22Rv1 (cell line): ENCODE results near the gene ERFE.

Source experiments
- H3K27ac ChIP-seq: fragments of 450-650 bp; 2 replicates; pipeline ENCODE4 v1.5.1; 2017
- CTCF ChIP-seq: fragments of 450-650 bp; IDR thresholded peaks from 2 replicates; pipeline ENCODE4 v1.5.1; 2017; ENCODE audit warnings: mild to moderate bottlenecking
- ZFX ChIP-seq: fragments of 450-650 bp; IDR thresholded peaks from 2 replicates; pipeline ENCODE4 v1.6.1; 2017; ENCODE audit warnings: antibody characterized with exemption, borderline replicate concordance

Gene ERFE

GRCh38 chr2:238159661-238160205 is 963 bp downstream of the ERFE start:
- TF ChIP-seq CTCF (no peak), ZFX (no peak)

GRCh38 chr2:238160206-238161129 is 1.7 kb downstream of the ERFE start:
- no peak overlapping the region for H3K27ac ChIP-seq
- TF ChIP-seq CTCF, result peak; percentile 25; the same call in 1 of the 2 replicates
- no peak for TF ChIP-seq ZFX

More at GRCh38 chr2:238159661-238160205, 963 bp downstream of the ERFE start:
- no peak overlapping the region for H3K27ac ChIP-seq

- TF ChIP-seq CTCF (no peak), ZFX (no peak)
- no peak overlapping the region for H3K27ac ChIP-seq
Measured at GRCh38 chr2:238161291-238162051, 2.7 kb downstream of the ERFE start.

- no peak overlapping the region for H3K27ac ChIP-seq
- no peak for TF ChIP-seq ZFX
- TF ChIP-seq CTCF, result no peak
Measured at GRCh38 chr2:238162251-238162845, 3.6 kb downstream of the ERFE start.

- TF ChIP-seq ZFX, result no peak
- no peak for TF ChIP-seq CTCF
- H3K27ac ChIP-seq, result no peak overlapping the region
Measured at GRCh38 chr2:238162846-238163441, 4.2 kb downstream of the ERFE start.

GRCh38 chr2:238163481-238164198 is 4.9 kb downstream of the ERFE start:
- H3K27ac ChIP-seq, result no peak overlapping the region
- TF ChIP-seq CTCF (no peak), ZFX (no peak)
